HEK293T (cell line): ENCODE measurements around the gene AKAP7.

Experiments used
- CTCF ChIA-PET: fragments of 350-600 bp; formaldehyde crosslinking; extraction: SDS; loops from one replicate; lab custom pipeline; 2021; ENCODE audit warnings: antibody characterized with exemption, inconsistent platforms; lab: Yijun Ruan, JAX
- POLR2A ChIA-PET: fragments of 350-600 bp; formaldehyde crosslinking; extraction: SDS; loops from one replicate; lab custom pipeline; 2020; ENCODE audit warnings: antibody characterized with exemption, inconsistent platforms; lab: Yijun Ruan, JAX
- DNase-seq: peaks from one replicate; pipeline ENCODE4 v3.0.0; 2012; ENCODE audit warnings: mixed read lengths; ENCODE audit errors: extremely low spot score
- ARNT ChIP-seq: fragments of 450-650 bp; IDR thresholded peaks from 2 replicates; pipeline ENCODE4 v1.6.1; 2017; ENCODE audit warnings: mild to moderate bottlenecking
- BHLHE40 ChIP-seq: fragments of 450-650 bp; IDR thresholded peaks from 2 replicates; pipeline ENCODE4 v1.6.1; 2016; ENCODE audit warnings: mild to moderate bottlenecking, moderate library complexity, borderline replicate concordance
- CTBP1 ChIP-seq: fragments of 450-650 bp; IDR thresholded peaks from 2 replicates; pipeline ENCODE4 v1.6.1; 2016; ENCODE audit warnings: borderline replicate concordance
- ELF4 ChIP-seq: fragments of 450-650 bp; IDR thresholded peaks from 2 replicates; pipeline ENCODE4 v1.6.1; 2017; ENCODE audit warnings: antibody characterized with exemption
- FOXA1 ChIP-seq: fragments of 450-650 bp; IDR thresholded peaks from 2 replicates; pipeline ENCODE4 v1.6.1; 2016; ENCODE audit warnings: mild to moderate bottlenecking
- FOXK2 ChIP-seq: fragments of 450-650 bp; IDR thresholded peaks from 2 replicates; pipeline ENCODE4 v1.6.1; 2016; ENCODE audit warnings: mild to moderate bottlenecking
- FOXM1 ChIP-seq: fragments of 450-650 bp; IDR thresholded peaks from 2 replicates; pipeline ENCODE4 v1.6.1; 2017; ENCODE audit warnings: mild to moderate bottlenecking, borderline replicate concordance
- HDGF ChIP-seq: fragments of 450-650 bp; IDR thresholded peaks from 2 replicates; pipeline ENCODE4 v1.6.1; 2017; ENCODE audit warnings: antibody characterized with exemption, borderline replicate concordance
- L3MBTL2 ChIP-seq: fragments of 450-650 bp; conservative IDR thresholded peaks from 2 replicates; pipeline ENCODE4 v1.6.1; 2016; ENCODE audit warnings: mild to moderate bottlenecking
- LEF1 ChIP-seq: fragments of 450-650 bp; IDR thresholded peaks from 2 replicates; pipeline ENCODE4 v1.6.1; 2017; ENCODE audit warnings: mild to moderate bottlenecking, borderline replicate concordance
- NFRKB ChIP-seq: fragments of 450-650 bp; IDR thresholded peaks from 2 replicates; pipeline ENCODE4 v1.6.1; 2016; ENCODE audit warnings: mild to moderate bottlenecking, moderate library complexity
- SP1 ChIP-seq: fragments of 450-650 bp; IDR thresholded peaks from 2 replicates; pipeline ENCODE4 v1.6.1; 2017
- SUZ12 ChIP-seq: fragments of 450-650 bp; IDR thresholded peaks from 2 replicates; pipeline ENCODE4 v1.6.1; 2016; ENCODE audit warnings: mild to moderate bottlenecking
- TARDBP ChIP-seq: fragments of 450-650 bp; IDR thresholded peaks from 2 replicates; pipeline ENCODE4 v1.6.1; 2016
- ZNF384 ChIP-seq: fragments of 450-650 bp; IDR thresholded peaks from 2 replicates; pipeline ENCODE4 v1.6.1; 2016
- TF ChIP-seq, protein P1 (sequence below): fragments of 450-650 bp; IDR thresholded peaks from 2 replicates; pipeline ENCODE4 v1.6.1; 2016

The AKAP7 gene

DNA sequence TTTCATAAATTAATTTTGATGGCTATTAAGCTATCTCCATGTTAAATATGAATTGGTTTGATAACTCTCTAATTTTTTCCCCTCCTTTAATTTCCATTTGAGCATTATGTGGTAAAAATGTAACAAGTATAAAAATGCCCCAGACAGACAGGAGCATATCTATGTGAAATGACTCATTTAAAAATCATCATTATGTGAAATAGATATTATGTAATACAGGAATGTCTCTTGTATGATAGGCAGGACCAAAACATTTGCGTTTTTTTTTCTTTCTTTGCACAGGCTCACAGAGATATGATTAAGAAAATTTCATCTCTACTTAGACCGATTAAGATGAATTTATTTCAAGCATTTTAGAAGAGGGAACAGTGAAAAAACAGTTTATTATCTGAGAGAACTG lies 95.8 kb downstream of the AKAP7 start:
- TF ChIP-seq, protein P1, sequence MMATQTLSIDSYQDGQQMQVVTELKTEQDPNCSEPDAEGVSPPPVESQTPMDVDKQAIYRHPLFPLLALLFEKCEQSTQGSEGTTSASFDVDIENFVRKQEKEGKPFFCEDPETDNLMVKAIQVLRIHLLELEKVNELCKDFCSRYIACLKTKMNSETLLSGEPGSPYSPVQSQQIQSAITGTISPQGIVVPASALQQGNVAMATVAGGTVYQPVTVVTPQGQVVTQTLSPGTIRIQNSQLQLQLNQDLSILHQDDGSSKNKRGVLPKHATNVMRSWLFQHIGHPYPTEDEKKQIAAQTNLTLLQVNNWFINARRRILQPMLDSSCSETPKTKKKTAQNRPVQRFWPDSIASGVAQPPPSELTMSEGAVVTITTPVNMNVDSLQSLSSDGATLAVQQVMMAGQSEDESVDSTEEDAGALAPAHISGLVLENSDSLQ = no peak
- TF ChIP-seq TARDBP (no peak), ELF4 (no peak), FOXK2 (no peak), FOXM1 (no peak), SP1 (no peak), FOXA1 (no peak), NFRKB (no peak), HDGF (no peak), LEF1 (no peak), ARNT (no peak), SUZ12 (no peak), CTBP1 (no peak), ZNF384 (no peak)
- no peak for DNase-seq
- POLR2A ChIA-PET = no interaction called here
- CTCF ChIA-PET = no interaction called here

DNA sequence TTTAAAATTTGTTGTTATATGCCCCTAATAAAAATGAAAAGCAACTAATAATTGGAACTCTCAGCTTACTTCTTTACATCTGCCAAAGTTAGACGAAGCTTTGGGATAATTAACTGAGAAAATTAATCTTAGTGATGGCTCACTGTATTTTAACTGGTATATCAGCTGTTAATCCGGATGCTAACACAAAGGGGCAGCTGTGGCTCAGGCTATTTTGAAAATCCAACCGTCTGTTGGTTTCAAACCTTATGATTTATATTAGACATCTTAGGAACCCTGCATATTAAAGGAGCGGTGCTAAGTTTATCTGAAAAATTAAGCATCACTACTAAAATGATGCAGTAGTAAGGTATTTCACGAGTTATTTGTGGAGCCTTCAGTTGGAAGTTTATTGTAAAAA lies 96.6 kb downstream of the AKAP7 start:
- ChIA-PET POLR2A (no interaction called here), CTCF (no interaction called here)
- no peak for DNase-seq
- TF ChIP-seq BHLHE40 (no peak), ARNT (no peak), ZNF384 (no peak), SP1 (no peak), SUZ12 (no peak), FOXM1 (no peak), LEF1 (no peak), CTBP1 (no peak), HDGF (no peak), FOXK2 (no peak), FOXA1 (no peak), TARDBP (no peak), L3MBTL2 (no peak), NFRKB (no peak), ELF4 (no peak)
- TF ChIP-seq, protein P1 = no peak

DNA sequence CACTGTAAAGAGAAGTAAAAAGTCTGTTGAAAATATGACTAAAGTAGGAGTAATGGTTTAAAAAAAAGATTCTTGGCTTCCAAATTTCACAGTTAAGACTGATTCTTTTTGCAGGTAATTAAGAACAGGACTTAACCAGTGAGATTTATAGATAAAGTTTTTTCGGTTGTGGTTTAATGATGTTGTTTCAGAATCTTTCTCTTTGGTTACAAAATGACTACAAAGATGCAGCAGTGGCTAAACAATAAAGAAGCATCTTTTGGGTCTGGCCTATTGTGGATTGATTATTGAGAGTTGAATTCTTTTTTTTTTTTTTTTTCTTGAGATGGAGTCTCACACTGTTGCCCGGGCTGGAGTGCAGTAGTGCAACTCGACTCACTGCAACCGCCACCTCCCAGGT lies 109.7 kb downstream of the AKAP7 start:
- no peak for DNase-seq
- TF ChIP-seq FOXA1 = no peak
- TF ChIP-seq LEF1 = no peak
- TF ChIP-seq NFRKB = no peak
- no peak for TF ChIP-seq SP1
- TF ChIP-seq L3MBTL2 = no peak
- TF ChIP-seq FOXM1 = no peak
- TF ChIP-seq, protein P1 = no peak
- no peak for TF ChIP-seq SUZ12
- TF ChIP-seq FOXK2 = no peak
- TF ChIP-seq HDGF = no peak
- TF ChIP-seq TARDBP = no peak
- no peak for TF ChIP-seq BHLHE40
- no peak for TF ChIP-seq ARNT
- TF ChIP-seq ELF4 = no peak
- TF ChIP-seq ZNF384 = no peak
- ChIA-PET POLR2A (no interaction called here), CTCF (no interaction called here)

DNA sequence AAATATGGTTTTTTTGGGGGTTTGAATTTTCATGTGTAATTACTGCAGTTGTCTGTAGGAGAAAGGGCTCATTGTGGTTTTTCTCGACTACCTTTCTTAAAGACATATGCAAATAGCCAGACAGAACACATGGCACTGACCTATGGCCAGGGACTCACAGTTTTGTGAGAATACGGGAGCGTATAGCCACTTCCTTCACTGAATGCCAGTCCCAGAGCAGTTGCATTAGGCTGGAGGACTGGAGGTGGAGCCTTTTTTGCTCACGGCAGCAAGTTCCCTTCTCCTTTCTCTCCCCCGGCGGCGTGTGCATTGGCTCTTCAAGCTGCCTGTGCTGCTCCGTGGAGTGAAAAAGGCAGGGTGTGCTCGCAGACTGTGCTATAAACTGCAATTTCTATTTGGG lies 114.9 kb downstream of the AKAP7 start:
- DNase-seq = no peak
- POLR2A ChIA-PET = no interaction called here
- CTCF ChIA-PET = no interaction called here
- no peak for TF ChIP-seq ARNT

DNA sequence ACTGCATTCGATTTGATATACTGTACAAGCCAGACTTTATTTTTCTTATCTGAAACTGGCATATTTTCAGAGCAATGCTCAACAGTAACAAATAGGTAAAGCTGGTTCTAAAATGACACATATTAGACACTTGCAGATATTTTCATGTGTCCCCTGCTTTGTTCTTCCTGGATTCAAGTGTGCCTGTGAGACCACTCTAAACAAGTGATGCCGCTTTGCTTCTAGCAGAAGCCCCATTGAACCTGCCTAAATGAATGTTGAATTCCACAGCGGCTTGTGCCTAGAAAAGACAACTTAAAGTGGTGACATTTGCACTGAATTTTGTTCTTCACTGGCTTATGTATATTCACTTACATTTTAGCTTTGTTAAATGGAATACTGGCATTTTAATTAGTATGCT lies 115.7 kb downstream of the AKAP7 start:
- ChIA-PET POLR2A (no interaction called here), CTCF (no interaction called here)
- DNase-seq = no peak
- TF ChIP-seq L3MBTL2 = no peak
- TF ChIP-seq FOXM1 = no peak
- TF ChIP-seq ZNF384 = no peak
- TF ChIP-seq, protein P1 = no peak
- TF ChIP-seq CTBP1 = no peak
- TF ChIP-seq LEF1 = no peak
- no peak for TF ChIP-seq FOXK2

DNA sequence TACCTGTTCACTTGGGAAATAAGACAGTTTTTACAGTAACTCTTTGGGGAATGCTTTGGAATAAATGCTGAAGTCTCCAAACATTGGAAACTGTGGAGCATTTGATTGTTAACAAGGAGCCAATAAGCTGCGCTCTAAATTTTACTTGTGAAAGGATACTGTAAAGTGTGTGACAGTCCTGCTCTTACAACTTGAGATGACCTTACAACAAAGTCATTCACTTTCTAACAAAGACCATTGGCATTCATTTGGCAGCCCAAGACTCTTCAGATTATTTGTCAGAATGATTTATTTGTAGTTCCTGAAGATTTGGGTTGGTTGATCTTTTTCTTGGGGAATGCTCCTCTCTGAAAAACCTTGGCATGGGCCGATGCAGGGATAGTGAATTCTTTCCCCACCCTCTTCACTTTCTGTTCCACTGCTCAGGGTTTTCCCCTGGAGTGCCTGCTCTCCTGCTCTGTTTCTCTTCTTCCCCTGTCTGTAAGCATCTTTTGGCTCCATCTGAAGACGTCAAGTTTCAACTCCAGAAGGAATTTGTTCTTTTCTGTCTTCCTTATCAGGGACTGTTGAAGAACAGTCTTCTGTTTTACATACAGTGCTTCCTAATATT lies 116.4 kb downstream of the AKAP7 start:
- ChIA-PET POLR2A (no interaction called here), CTCF (no interaction called here)
- no peak for DNase-seq
- TF ChIP-seq ARNT = no peak
- TF ChIP-seq FOXM1 = no peak

DNA sequence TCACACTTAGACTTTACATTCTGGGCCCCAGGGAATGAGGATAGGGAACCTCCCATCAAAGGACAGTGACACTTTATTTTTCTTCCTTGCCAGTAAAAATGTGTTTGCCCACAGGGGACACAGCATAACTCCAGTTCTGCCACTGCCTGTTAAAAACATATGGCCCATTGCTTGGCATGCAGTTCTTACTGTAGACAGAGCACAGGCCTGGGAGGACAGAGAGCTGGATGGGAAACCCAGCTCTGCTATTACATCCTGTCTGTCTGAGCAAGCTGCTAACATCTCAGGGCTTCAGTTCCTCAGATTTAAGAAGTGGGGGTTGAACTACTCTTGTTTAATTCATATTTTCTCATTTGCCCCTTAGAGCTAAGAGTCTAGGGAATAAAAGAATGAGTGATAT lies 120.2 kb downstream of the AKAP7 start:
- ChIA-PET POLR2A (no interaction called here), CTCF (no interaction called here)
- DNase-seq = no peak
- no peak for TF ChIP-seq FOXM1
- no peak for TF ChIP-seq ARNT
- no peak for TF ChIP-seq ZNF384
- TF ChIP-seq FOXK2 = no peak
- TF ChIP-seq SP1 = no peak
- no peak for TF ChIP-seq HDGF
- TF ChIP-seq, protein P1 = no peak
- no peak for TF ChIP-seq BHLHE40
- no peak for TF ChIP-seq NFRKB
- TF ChIP-seq FOXA1 = no peak
- TF ChIP-seq SUZ12 = no peak
- no peak for TF ChIP-seq LEF1
- no peak for TF ChIP-seq TARDBP
- no peak for TF ChIP-seq CTBP1
- TF ChIP-seq ELF4 = no peak
- TF ChIP-seq L3MBTL2 = no peak
